Activated naive CD4-positive, alpha-beta T cell treated with Interleukin-2 at 50 U/mL for 16 hours (primary cell): ENCODE measurements around the gene MRPS30.
A peak's percentile ranks its signal among the peaks of the same experiment; 100 is the strongest.
"Not testable (repeated sequence)": the region's sequence is repeated elsewhere in the genome, so short reads cannot be mapped to it uniquely, and the experiment has no call there.

Experiments used
- DNase-seq: peaks from one replicate; pipeline ENCODE4 v3.0.0-alpha.2; 2020

MRPS30 gene

DNA sequence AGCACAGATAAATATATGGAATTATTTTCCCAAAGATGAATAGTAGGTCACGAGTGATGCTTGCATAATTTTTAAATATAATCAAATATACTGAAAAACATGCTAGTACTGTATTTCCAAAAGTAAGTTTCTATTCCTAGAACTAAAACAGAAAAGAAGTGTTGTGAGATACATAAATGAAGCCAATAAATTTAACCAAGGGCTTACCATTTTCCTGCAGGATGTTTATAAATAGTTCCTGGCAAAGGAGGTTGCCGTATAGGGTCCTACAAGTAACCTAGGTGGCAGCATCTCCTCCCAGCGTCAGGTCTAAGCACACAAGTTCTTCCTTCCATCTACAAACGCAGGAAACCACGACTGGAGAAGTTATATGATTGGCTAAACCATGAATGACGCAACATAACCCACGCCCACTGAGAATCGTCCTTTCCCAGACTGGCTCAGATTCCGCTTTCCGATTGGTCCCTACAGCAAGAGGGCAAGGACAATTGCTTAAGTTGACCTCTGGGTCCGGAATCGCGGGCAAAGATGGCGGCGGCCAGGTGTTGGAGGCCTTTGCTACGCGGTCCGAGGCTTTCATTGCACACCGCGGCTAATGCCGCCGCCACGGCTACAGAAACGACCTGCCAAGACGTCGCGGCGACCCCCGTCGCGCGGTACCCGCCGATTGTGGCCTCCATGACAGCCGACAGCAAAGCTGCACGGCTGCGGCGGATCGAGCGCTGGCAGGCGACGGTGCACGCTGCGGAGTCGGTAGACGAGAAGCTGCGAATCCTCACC is at the start of gene MRPS30:
TSS of gene MRPS30 (plus strand) at position 513 of the 780 bp plus-strand sequence. CDS start at position 529, 16 bp downstream.
- peak; percentile 89 for DNase-seq

DNA sequence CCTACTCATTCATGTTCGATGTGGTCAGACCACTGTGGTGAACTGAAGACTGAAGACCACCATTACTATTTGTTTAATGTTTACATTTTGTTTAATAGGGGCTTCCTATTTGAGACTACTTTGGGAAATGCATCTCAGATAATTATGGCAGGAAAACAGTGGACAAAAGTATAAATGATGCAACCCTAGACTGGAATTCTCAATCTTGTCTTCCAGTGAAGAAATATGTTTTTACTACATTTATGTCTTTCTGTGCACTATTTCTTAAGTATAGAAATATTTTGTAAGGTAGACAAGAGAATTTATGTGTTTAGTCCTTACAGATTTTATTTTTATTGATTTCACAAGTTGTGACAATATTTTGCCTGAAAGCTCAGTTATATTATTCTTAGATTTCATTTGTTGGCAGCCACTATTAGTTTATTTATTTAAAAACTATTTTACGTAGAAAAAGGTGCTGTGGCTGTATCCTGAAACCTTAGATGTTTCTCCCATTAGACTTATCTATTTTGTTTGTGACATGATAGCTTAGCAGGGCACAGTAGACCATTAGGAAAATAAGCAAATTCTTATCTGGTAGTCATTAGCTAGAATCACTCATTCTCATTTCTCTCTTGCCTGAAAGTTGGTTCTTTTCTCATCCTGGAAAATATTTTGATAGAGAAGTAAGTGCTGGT is 39.4 kb upstream of the MRPS30 start:
- DNase-seq: no peak

DNA sequence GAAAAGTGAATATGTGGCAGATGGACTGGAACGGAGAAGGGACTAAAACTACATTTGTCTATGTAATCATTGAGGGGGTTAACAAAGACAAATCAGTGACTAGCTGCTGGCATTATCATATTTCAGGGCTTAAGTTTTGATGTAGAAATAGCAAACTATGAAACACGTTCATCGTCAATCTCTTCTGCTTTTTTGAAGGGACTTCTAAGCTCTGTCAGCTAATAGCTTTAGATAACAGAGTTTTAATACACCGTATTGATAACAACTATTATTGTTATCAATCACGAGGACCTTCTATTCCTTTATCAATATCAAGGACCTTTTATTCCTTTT is 38.9 kb upstream of the MRPS30 start:
- DNase-seq: no peak

DNA sequence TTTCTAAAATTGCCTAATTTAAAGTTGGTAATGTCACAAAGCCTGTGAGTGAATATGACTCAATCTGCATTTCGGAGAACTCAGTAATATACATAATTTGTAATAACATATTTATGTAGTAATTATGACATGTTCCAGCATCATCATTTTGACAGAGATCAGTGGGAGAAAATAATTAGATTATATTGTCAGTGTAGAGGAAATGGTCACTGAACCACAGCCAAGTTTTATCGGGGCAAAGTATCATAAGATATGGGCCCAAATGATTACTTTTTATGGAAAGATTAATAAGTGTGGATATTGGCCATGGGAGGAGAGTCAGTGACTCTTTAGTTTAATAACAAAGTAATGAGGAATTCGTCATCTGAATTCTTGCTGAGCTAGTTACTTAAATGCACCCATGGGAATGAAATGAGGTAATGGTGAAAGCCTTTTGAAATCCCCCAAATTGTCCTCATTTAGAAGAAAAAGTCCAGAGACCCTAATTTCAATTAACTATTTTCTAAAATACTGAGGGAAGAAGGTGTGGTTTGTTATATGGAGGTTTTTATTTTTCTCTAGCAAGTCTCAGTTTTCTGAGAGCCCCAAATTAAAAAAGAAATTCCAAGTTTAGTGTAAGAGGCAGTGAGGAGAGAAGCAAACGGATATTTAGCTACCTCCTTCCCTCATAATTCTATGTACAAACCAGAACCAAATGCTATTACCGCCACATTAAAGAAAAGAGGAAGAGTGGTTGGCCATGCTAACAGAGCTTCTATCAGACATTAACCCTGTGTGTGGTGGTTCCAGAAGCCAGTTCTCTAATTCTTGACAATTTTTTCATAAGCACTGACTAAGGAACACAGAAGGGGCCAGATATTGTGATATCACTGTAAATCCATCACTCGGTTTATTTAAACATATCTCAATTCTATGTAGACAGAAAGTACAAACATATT is 37.7 kb upstream of the MRPS30 start:
- no peak for DNase-seq

DNA sequence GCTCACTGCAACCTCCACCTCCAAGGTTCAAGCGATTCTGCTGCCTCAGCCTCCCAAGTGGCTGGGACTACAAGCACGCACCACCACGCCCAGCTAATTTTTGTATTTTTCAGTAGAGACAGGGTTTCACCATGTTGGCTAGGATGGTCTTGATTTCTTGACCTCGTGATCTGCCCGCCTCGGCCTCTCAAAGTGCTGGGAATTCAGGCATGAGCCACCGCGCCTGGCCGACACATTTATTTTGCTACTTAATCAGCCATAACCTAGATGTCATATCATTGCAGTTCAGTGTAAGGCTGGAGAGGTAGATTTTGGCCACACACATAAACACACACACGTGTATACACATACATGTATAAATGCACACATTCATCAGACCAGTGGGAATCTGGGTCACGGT is 36.4 kb upstream of the MRPS30 start:
- not testable (repeated sequence) for DNase-seq

DNA sequence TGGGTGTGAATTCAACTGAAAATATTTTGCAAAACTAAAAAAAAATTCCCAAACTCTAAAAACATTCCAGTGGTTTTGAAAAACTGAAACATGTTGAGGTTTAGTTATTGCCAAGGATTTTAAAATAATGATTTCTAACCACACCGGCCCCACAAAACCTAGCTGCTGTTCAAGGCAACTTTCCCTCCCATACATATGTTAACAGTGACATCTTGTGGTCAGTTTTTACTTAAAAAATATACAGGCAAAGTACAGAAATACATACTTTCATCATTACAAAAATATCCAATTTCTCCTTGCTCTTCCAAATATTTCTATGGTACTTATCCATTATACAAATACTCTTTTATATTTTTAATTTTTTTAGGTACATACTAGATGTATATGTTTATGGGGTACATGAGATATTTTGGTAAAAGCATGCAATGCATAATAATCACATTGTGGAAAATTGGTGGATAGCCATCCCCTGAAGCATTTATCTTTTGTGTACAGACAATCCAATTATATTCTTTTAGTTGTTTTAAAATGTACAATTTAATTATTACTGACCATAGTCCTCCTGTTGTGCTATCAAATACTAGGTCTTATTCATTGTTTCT is 34.4 kb upstream of the MRPS30 start:
- DNase-seq: no peak

DNA sequence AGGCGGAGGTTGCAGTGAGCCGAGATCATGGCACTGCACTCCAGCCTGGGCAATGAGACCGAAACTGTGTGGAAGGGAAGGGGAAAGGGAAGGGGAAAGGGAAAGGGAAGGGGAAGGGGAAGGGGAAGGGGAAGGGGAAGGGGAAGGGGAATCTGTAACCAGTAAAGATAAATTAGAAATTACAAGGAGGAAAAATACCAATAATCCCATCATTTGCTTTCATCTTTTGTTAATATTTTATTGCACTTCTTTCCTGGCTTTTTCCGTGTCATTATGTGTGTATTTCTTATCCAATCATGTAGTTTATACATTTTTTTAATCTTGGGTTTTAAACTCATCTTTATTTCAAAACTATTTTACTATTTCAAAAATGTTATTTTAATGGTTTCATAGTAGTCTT is 29.6 kb upstream of the MRPS30 start:
- no peak for DNase-seq

DNA sequence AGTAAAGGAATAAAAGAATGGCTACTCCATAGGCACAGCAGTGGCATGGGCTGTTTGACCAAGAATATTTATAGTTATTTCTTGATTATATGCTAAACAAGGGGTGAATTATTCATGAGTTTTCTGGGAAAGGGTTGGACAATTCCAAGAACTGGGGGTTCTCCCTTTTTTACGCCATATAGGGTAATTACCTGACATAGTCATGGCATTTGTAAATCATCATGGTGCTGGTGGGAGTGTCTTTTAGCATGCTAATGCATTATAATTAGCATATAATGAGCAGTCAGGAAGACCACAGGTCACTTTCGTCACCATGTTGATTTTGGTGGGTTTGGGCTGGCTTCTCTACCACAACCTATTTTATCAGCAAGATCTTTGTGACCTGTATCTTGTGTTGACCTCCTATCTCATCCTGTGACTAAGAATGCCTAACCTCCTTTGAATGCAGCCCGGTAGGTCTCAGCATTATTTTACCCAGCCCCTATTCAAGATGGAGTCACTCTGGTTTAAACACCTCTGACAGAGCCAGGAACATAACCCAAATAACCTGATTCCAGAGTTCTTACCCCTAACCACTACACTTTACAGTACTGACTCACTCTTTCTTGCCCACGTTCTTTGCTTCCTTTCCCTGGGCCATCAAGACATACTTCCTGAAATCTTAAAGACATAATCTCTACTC is 25.0 kb upstream of the MRPS30 start:
- DNase-seq: no peak

DNA sequence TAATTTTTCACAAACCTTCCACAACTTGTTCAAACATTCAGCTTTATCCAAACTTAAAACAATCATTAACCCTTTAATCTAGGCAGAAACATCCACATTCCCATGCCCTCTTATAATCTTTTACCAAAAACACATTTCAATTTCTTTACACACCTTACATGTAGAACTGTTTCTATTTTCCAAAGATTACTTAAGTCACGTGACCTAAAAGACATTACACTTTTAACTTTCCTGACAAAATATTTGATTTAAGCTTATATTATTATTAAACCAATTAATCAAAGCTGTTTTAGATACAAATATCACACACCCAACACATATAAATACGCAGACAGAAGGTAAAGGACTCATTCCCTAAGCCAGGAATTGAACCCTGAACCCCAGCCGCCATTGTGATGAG is 21.0 kb upstream of the MRPS30 start:
- no peak for DNase-seq

DNA sequence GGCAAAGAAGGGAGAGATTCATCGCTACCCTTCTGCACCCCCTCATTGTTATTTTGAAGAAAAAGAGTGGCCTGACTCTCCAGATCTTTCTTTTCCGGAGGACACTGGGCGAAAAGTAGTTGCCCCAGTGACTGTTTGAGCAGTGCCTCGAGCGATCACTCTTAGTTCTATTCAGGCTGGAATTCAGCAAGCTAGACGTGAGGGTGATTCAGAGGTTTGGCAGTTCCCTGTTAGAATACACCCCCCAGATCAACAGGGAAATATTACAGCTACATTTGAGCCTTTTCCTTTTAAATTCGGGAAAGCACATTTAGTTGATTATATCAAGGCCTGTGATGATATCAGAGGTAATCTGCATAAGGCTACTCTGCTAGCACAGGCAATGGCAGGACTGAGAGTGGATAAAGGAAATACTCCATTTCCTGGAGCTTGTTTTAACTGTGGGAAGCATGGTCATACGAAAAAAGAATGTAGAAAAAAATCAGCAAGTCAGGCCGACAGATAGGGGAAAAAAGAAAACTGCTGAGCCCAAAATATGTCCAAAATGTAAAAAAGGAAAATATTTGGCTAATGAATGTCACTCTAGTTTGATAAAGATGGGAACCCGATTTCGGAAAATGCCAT is 19.3 kb upstream of the MRPS30 start:
- not testable (repeated sequence) for DNase-seq

DNA sequence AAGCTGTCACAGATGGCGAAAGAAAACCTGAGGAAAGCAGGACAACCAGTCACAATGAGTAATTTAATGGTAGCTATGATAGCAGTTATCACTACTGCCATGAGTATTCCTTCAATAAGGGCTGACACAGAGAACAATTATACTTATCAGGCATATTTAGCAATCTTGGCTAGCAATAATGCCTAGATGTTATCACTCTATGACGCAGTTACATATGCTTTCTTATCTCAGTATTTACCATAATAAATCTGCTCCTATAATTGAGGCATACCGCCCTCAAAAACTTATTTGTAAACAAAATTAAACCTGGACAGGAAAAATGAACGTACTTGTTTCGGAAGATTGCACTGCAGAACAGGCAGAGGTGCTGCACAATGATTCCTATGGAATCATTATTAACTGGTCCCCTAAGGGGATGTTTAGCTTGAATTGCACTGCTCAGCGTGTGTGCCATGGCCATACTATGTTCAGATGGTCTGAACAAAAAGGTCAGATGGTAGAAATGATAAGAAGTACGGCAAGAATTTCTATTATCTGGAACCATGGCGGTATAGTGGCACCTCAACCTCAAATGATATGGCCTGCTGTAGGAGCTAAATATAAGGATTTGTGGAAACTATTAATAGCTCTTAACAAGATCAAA is 16.6 kb upstream of the MRPS30 start:
- not testable (repeated sequence) for DNase-seq

DNA sequence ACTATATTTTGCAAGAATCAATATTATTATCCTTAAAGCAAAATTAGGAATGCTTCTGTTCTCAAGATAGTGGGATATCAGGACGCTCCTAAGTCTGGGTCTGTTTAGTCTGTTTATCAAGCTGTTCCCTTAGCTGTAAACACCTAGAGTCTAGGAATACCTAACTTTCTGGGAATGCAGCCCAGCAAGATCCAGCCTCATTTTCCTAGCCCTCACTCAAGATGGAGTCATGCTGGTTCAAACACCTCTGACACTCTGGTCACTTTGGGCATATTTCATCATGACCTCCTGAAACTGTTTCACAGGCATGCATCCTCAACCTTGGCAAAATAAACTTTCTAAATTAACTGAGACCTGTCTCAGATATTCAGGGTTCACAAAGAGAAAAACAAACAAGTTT is 14.4 kb upstream of the MRPS30 start:
- DNase-seq: no peak

DNA sequence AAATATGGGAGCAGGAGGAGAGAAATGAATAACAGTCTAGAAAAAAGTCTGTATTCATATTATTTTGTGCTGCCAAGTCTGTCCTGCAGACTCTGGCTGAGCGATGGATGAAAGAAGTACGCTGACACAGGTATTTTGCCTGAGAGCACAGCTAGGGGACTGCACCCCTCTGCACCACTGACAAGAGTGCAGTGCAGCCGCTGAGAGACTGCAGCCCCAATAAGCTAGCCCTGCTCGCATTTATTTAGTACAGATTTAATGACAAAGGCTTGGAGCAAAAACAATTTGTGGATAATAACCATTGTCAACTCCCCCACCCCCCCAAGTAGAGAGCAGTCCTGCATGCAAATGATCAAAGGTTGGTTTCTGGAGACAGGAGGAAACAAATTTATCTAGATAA is 13.3 kb upstream of the MRPS30 start:
- DNase-seq: no peak

DNA sequence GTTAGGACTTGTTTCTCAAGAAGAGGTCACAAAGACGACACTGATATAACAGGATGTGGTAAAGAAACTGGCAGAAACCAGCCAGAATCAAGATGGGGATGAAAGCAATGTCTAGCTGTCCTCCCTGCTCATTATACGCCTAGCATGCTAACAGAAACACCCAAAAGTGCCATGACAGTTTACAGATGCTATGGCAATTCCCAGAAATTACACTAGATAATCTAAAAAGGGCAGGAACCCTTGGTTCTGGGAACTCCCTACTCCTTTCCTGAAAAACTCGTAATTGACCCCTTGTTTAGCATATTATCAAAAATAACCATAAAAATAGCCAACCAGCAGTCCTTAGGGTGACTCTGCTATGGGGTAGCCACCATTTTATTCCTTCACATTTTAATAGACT is 10.9 kb upstream of the MRPS30 start:
- no peak for DNase-seq

DNA sequence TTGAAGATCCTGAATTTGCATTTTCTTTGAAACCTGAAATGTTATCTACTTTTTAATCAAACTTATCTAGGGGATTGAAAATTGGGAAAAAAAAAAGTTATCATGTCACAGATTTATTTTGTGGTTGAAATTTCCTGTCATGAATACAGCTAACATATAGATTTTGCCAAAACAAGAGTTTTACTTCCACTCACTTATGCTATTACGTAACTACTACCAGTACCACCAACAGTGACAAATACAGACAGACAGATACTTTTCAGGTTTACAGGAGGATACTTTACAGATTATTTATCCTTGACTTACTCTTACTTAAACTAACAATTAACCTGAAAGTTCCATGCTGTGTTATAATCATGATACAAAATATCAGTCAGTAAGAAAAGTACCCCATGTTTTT is 6.8 kb upstream of the MRPS30 start:
- no peak for DNase-seq

DNA sequence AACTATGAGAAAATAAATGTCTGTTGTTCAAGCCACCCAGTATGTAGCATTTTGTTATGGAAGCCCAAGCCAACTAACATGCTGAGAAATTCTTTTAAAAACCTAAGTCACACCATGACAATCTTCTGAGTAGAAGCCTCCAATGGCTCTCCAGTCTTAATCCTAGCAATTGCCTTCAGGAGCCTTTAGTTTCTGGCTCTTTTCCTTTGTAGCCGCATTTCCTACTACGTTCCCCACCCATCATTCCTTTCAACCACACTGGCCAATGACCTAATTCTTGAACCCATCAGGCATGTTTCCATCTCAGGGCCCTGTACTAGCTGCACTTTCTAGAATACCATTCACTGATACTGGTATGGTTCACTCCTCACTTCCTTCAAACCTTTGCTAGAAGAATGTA is 2.1 kb upstream of the MRPS30 start:
- no peak for DNase-seq

DNA sequence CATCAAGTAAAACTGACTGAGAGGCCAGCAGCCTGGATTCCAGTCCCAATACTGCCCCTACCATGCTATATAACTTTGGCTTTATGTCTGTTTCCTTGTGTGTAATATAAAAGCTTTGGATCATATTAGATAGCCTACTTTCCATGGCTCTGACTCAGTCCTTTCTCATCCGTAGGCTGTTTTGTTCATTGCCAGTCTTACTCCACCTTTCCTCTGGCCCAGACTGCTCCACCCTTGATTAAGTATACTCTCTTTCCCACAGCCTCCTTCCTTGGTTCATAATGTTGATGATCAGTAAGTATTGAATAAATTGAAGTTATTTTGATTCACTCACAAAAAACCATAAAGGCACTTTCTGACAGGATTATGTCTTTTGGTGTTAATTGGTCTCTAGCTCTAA is 1.5 kb upstream of the MRPS30 start:
- DNase-seq: no peak

DNA sequence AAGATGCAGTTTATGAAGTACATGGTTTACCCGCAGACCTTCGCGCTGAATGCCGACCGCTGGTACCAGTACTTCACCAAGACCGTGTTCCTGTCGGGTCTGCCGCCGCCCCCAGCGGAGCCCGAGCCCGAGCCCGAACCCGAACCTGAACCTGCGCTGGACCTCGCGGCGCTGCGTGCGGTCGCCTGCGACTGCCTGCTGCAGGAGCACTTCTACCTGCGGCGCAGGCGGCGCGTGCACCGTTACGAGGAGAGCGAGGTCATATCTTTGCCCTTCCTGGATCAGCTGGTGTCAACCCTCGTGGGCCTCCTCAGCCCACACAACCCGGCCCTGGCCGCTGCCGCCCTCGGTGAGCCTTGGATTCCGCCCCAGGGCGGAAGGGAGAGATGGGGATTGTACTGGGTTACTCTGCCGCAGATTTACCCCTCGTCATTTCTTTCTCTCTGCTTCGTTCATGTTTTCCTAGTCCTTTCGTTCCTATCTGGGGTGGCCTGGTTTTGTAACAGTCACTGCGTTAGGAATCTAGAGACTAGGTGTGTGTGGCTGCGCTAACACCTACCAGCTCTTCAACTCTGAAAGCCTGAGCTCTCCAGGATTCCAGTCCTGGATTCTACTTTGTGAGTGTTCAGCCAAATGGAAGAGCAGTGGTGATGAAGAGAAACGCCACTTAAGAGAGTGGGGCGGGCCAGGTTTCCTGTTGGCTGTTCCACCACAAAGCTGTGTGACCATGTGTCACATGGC is 638 bp downstream of the MRPS30 start:
- peak; percentile 50 for DNase-seq

DNA sequence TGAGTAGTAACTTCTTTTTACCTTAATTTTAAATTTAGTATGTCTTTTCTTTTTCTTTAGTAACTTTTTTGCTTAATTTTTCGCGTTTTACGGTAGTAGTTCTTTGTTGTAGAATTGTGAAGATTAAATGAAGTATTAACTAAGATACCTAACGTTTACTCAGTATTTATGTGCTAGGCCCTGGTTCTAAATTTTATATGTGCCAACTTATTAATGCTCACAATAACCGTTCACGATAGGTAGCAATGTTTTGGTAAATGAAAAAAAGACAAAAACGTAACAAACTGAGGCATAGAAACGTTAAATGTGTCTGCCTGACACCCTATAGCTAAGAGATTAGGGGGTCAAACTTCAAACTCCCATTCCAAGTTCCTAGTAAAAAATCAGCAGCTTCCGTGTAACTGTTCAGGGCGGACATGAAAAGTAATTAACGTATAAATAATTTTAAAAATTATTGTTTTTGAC is 1.2 kb downstream of the MRPS30 start:
- no peak for DNase-seq

DNA sequence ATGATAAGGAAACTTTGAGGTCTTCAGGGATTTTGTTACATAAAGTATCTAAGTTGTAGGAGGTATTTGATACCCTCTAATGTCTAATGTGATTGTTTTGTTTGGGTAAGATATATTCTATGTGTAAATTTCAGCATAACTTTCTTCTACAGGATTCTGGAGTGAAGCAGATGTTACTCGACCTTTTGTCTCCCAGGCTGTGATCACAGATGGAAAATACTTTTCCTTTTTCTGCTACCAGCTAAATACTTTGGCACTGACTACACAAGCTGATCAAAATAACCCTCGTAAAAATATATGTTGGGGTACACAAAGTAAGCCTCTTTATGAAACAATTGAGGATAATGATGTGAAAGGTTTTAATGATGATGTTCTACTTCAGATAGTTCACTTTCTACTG is 6.0 kb downstream of the MRPS30 start:
- no peak for DNase-seq

DNA sequence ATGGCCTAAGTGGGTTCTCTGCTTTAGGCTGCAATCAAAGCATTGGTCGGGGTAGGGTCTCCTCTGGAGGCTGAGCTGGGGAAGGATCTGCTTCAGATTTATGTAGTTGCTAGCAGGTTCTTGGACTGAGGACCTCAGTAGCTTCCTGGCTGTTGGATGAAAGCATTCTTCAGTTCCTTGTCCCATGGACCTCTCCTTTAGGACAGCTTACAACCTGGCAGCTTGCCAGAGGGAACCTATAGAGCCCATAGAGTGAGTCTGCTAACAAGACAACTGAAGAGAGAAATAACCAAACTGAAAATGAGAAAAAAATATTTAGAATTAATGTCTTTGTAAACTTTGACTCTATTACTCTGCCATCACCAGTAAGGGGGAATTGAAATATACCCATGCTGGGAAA is 12.4 kb downstream of the MRPS30 start:
- DNase-seq: no peak
